GM12878 (cell line): ENCODE measurements around the gene TAGLN. TPM values are rescaled to one million over a fixed set of nuclear protein-coding genes. Genes with fewer than 3 reads are reported as not detected.

Experiments used
- ATAC-seq: fragments of 200-7000 bp; cut with Tn5 transposase; 3 replicates; pipeline ENCODE4 v1.9.1; 2020; ENCODE audit warnings: mild to moderate bottlenecking, moderate library complexity
- BruUV-seq: library from RNA; stranded (reverse); fragments of 400-500 nt; replicated peaks from 2 replicates; lab custom pipeline; 2021; lab: Mats Ljungman, UMichigan
- CTCF ChIA-PET: fragments of 300-600 bp; sonication (Branson Sonifier 250); formaldehyde crosslinking; extraction: SDS; loops from one replicate; lab custom pipeline; 2021; ENCODE audit warnings: inconsistent platforms; lab: Yijun Ruan, JAX
- POLR2A ChIA-PET: fragments of 350-600 bp; formaldehyde crosslinking; extraction: SDS; loops from one replicate; lab custom pipeline; 2021; ENCODE audit warnings: inconsistent platforms; lab: Charles Lee
- RAD21 ChIA-PET: fragments of 300-600 bp; sonication (Branson Sonifier 250); formaldehyde crosslinking; loops from one replicate; lab custom pipeline; 2023; ENCODE audit warnings: antibody characterized with exemption; ENCODE audit not compliant: unreplicated experiment; lab: Charles Lee
- SMC1A ChIA-PET: fragments of 300-600 bp; sonication (Branson Sonifier 250); formaldehyde crosslinking; loops from one replicate; lab custom pipeline; 2023; ENCODE audit not compliant: unreplicated experiment, uncharacterized antibody; lab: Charles Lee
- DNase-seq: peaks from one replicate; pipeline ENCODE4 v3.0.0-alpha.2; 2011; ENCODE audit warnings: low read depth, low spot score
- FAIRE-seq: peaks from 3 replicates; lab custom pipeline; 2011; peaks lifted over from hg19 to GRCh38; lab: Jason Lieb, UNC
- H2AFZ ChIP-seq: 2 replicates; pipeline ENCODE4 v1.6.0; 2011; ENCODE audit warnings: low read depth, low read length, control low read depth; ENCODE audit not compliant: control insufficient read depth
- H3K27ac ChIP-seq: 2 replicates; pipeline ENCODE4 v1.5.1; 2011; ENCODE audit warnings: control low read depth; ENCODE audit not compliant: control insufficient read depth, insufficient read depth
- H3K27me3 ChIP-seq, 2 experiments: replicated peaks in 1 of 2; 2 replicates each; pipeline versions ENCODE4 v1.6.0 to v1.6.1; 2011; ENCODE audit warnings: low read length in 1 of 2; ENCODE audit not compliant: control insufficient read depth in 2 of 2, insufficient read depth in 2 of 2
- H3K36me3 ChIP-seq, 2 experiments: 2 replicates each; pipeline ENCODE4 v1.5.1; 2011; ENCODE audit warnings: low read length in 1 of 2; ENCODE audit not compliant: control insufficient read depth in 2 of 2, insufficient read depth in 2 of 2
- H3K4me1 ChIP-seq: 2 replicates; pipeline ENCODE4 v1.6.1; 2011; ENCODE audit warnings: mild to moderate bottlenecking, low read length, moderate library complexity, mixed read lengths; ENCODE audit not compliant: control insufficient read depth, insufficient read depth
- H3K4me2 ChIP-seq: 2 replicates; pipeline ENCODE4 v1.6.0; 2011; ENCODE audit warnings: control low read depth; ENCODE audit not compliant: control insufficient read depth, insufficient read depth
- H3K4me3 ChIP-seq: fragments of 200-600 bp; sonication (generic); 2 replicates; pipeline ENCODE4 v1.5.1; 2016
- H3K79me2 ChIP-seq: 2 replicates; pipeline ENCODE4 v1.6.0; 2011; ENCODE audit warnings: low read length; ENCODE audit not compliant: control insufficient read depth, insufficient read depth
- H3K9ac ChIP-seq: 2 replicates; pipeline ENCODE4 v1.8.0; 2011; ENCODE audit warnings: low read length, control low read depth, mixed read lengths; ENCODE audit not compliant: control insufficient read depth, insufficient read depth
- H3K9me3 ChIP-seq: replicated peaks from 3 replicates; pipeline ENCODE4 v1.5.1; 2011; ENCODE audit warnings: mild to moderate bottlenecking, low read length; ENCODE audit not compliant: control insufficient read depth, insufficient read depth
- H4K20me1 ChIP-seq: 2 replicates; pipeline ENCODE4 v1.6.0; 2011; ENCODE audit not compliant: control insufficient read depth, insufficient read depth
- BCL11A ChIP-seq: IDR thresholded peaks from 2 replicates; pipeline ENCODE4 v1.6.1; 2011; ENCODE audit warnings: low read depth, low read length
- BHLHE40 ChIP-seq, 2 experiments: fragments of 450-650 bp in 1 of 2; IDR thresholded peaks; 2 replicates each; pipeline ENCODE4 v1.6.1; 2011 to 2017; ENCODE audit warnings: low read depth in 2 of 2, borderline replicate concordance in 1 of 2, improper control_type of control experiment in 1 of 2, low read length in 1 of 2, mild to moderate bottlenecking in 1 of 2
- CBX3 ChIP-seq: fragments of 200-600 bp; sonication (generic); IDR thresholded peaks from 2 replicates; pipeline ENCODE4 v1.6.1; 2016; ENCODE audit warnings: low read depth, borderline replicate concordance
- EGR1 ChIP-seq, 2 experiments: IDR thresholded peaks; 1 replicate in 1 of 2; 2 replicates in 1 of 2; pipeline ENCODE4 v1.6.1; 2011 to 2012; ENCODE audit warnings: low read depth in 2 of 2, low read length in 2 of 2, borderline replicate concordance in 1 of 2, mild to moderate bottlenecking in 1 of 2, moderate library complexity in 1 of 2
- ETV6 ChIP-seq, 2 experiments: fragments of 450-650 bp in 1 of 2; IDR thresholded peaks in 1 of 2; conservative IDR thresholded peaks in 1 of 2; 2 replicates each; pipeline ENCODE4 v1.6.1; 2014; ENCODE audit warnings: antibody characterized with exemption in 1 of 2, borderline replicate concordance in 1 of 2, low read depth in 1 of 2, mild to moderate bottlenecking in 1 of 2, moderate library complexity in 1 of 2
- GABPA ChIP-seq: IDR thresholded peaks from 2 replicates; pipeline ENCODE4 v1.6.1; 2014; ENCODE audit warnings: antibody characterized with exemption, low read depth, mild to moderate bottlenecking, inconsistent platforms
- KDM1A ChIP-seq: fragments of 200-600 bp; sonication (generic); IDR thresholded peaks from 2 replicates; pipeline ENCODE4 v1.6.1; 2016; ENCODE audit warnings: borderline replicate concordance
- MTA3 ChIP-seq: IDR thresholded peaks from 2 replicates; pipeline ENCODE4 v1.6.1; 2012; ENCODE audit warnings: low read length, inconsistent platforms, borderline replicate concordance
- NFXL1 ChIP-seq: fragments of 450-650 bp; IDR thresholded peaks from 2 replicates; pipeline ENCODE4 v1.6.1; 2017; ENCODE audit warnings: antibody characterized with exemption, mild to moderate bottlenecking, borderline replicate concordance
- NFYA ChIP-seq: IDR thresholded peaks from 2 replicates; pipeline ENCODE4 v1.6.1; 2011; ENCODE audit warnings: low read depth, mild to moderate bottlenecking, low read length, improper control_type of control experiment, borderline replicate concordance
- PAX5 ChIP-seq: IDR thresholded peaks from 2 replicates; pipeline ENCODE4 v1.6.1; 2011; ENCODE audit warnings: low read depth, low read length, borderline replicate concordance
- RB1 ChIP-seq: fragments of 450-650 bp; formaldehyde crosslinking; IDR thresholded peaks from 2 replicates; pipeline ENCODE4 v1.6.1; 2017; ENCODE audit warnings: mild to moderate bottlenecking, borderline replicate concordance
- TCF3 ChIP-seq: IDR thresholded peaks from 2 replicates; pipeline ENCODE4 v1.6.1; 2012; ENCODE audit warnings: low read depth, mild to moderate bottlenecking, low read length, borderline replicate concordance; ENCODE audit not compliant: insufficient read depth
- WGBS: methylation state at CpG from one replicate; pipeline ENCODE4 v1.1.6; 2016; ENCODE audit warnings: low lambda C conversion rate; ENCODE audit not compliant: insufficient replicate concordance, insufficient coverage; ENCODE audit errors: missing lambda C conversion rate; 5-methylcytosine and 5-hydroxymethylcytosine counted together
- in situ Hi-C: fragments of 300-500 bp; cut with MboI; formaldehyde crosslinking; loops from 9 replicates; pipeline ENCODE4 v1.14.3; 2018; ENCODE audit warnings: mixed read lengths
- intact Hi-C: fragments of 100-400 bp; cut with micrococcal nuclease; formaldehyde crosslinking; loops from one replicate; pipeline ENCODE4 v1.14.2; 2022; ENCODE audit not compliant: unreplicated experiment
- polyA plus RNA-seq, 11 experiments: library from polyadenylated mRNA; depleted of rRNA in 4 of 11; unstranded in 6 of 11; stranded (reverse) in 5 of 11; fragments of >200 nt; fragmentation: Nextera tagmentation in 4 of 11; fragmentation: Illumina TruSeq in 1 of 11; extraction: Ambion mirVana in 4 of 11; extraction: Trizol in 1 of 11; gene quantifications; 1 replicate in 1 of 11; 2 replicates in 10 of 11; pipeline versions ENCODE4 v1.2.1 to v1.2.3, GENCODE V29; 2011 to 2016; ENCODE audit warnings: inconsistent platforms in 2 of 11, missing spikeins in 2 of 11, low read depth in 1 of 11
- total RNA-seq, 4 experiments: library from RNA; depleted of rRNA in 3 of 4; stranded (reverse); fragments of >200 nt in 3 of 4; fragmentation: Illumina TruSeq in 1 of 4; extraction: Trizol in 1 of 4; gene quantifications; 2 replicates each; pipeline versions ENCODE4 v1.2.1 to v1.2.3, GENCODE V29; 2013 to 2021
- TF ChIP-seq, protein P1 (sequence below): fragments of 450-650 bp; IDR thresholded peaks from 2 replicates; pipeline ENCODE4 v1.6.1; 2016; ENCODE audit warnings: mild to moderate bottlenecking
- TF ChIP-seq, protein P2 (sequence below): fragments of 450-650 bp; conservative IDR thresholded peaks from 2 replicates; pipeline ENCODE4 v1.6.1; 2017; ENCODE audit warnings: mild to moderate bottlenecking, moderate library complexity
- TF ChIP-seq, protein P3 (sequence below): IDR thresholded peaks from 2 replicates; pipeline ENCODE4 v1.6.1; 2012; ENCODE audit warnings: low read depth, low read length, improper control_type of control experiment

Gene TAGLN
- total and polyA plus RNA-seq, 10 of the 15 experiments (the other 5 are each of a cell fraction or from before 2014, with no cell fraction given): 0.26 to 4.6 (median 1.7) TPM

DNA sequence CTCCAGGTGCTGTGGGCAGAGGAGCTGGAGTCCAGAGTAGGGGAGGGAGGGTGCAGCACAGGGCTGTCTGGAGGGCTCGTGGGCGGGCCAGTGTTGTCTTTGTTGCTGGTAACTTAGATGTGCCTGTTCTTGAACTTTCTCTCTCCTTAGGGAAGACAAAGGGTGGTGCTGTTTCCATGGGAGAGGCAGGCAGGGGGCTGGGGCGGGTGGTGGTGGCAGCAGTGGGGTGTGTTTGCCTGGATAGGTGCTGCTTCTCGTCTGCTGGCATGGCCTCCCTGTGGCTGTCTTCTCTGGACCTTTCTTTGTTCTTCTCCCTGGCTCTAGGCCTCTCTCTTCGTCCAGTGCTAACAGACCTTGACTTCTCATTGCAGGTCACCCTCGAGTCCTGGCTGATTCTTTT lies 12.2 kb upstream of the TAGLN start:
- Histone ChIP-seq H3K36me3 (peaks cover 8 to 10% of the 10 kb centered on the region in 2 experiments), H3K4me2 (no peak overlapping the region), H3K4me3 (no peak overlapping the region), H3K4me1 (peaks cover 36% of the 10 kb centered on the region), H3K27ac (no peak overlapping the region), H3K79me2 (no peaks in the 10 kb centered on the region), H3K27me3 (no peaks in the 10 kb centered on the region), H4K20me1 (no peaks in the 10 kb centered on the region), H2AFZ (no peak overlapping the region), H3K9ac (no peak overlapping the region), H3K9me3 (no peaks in the 10 kb centered on the region)
- no peak for DNase-seq
- ATAC-seq: no peak
- SMC1A ChIA-PET: no interaction called here
- POLR2A ChIA-PET: no interaction called here
- no TSS peak for BruUV-seq
- RAD21 ChIA-PET: no interaction called here
- in situ Hi-C loops (no loop called here), intact Hi-C loops (no loop called here)
- no peak for TF ChIP-seq NFXL1
- TF ChIP-seq, protein P1, sequence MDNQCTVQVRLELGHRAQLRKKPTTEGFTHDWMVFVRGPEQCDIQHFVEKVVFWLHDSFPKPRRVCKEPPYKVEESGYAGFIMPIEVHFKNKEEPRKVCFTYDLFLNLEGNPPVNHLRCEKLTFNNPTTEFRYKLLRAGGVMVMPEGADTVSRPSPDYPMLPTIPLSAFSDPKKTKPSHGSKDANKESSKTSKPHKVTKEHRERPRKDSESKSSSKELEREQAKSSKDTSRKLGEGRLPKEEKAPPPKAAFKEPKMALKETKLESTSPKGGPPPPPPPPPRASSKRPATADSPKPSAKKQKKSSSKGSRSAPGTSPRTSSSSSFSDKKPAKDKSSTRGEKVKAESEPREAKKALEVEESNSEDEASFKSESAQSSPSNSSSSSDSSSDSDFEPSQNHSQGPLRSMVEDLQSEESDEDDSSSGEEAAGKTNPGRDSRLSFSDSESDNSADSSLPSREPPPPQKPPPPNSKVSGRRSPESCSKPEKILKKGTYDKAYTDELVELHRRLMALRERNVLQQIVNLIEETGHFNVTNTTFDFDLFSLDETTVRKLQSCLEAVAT: no peak
- no peak for TF ChIP-seq KDM1A
- no peak for TF ChIP-seq BCL11A
- TF ChIP-seq GABPA: no peak
- no peak for TF ChIP-seq MTA3
- TF ChIP-seq EGR1 (IDR thresholded peaks at IDR 0.05; ENCODE audit: borderline replicate concordance in 1 of 2, low read depth in 2 of 2, low read length in 2 of 2): no peak
- TF ChIP-seq, protein P2, sequence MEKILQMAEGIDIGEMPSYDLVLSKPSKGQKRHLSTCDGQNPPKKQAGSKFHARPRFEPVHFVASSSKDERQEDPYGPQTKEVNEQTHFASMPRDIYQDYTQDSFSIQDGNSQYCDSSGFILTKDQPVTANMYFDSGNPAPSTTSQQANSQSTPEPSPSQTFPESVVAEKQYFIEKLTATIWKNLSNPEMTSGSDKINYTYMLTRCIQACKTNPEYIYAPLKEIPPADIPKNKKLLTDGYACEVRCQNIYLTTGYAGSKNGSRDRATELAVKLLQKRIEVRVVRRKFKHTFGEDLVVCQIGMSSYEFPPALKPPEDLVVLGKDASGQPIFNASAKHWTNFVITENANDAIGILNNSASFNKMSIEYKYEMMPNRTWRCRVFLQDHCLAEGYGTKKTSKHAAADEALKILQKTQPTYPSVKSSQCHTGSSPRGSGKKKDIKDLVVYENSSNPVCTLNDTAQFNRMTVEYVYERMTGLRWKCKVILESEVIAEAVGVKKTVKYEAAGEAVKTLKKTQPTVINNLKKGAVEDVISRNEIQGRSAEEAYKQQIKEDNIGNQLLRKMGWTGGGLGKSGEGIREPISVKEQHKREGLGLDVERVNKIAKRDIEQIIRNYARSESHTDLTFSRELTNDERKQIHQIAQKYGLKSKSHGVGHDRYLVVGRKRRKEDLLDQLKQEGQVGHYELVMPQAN: no peak
- no peak for TF ChIP-seq TCF3
- no peak for TF ChIP-seq CBX3
- TF ChIP-seq RB1: no peak
- no peak for TF ChIP-seq NFYA
- TF ChIP-seq BHLHE40 (IDR thresholded peaks at IDR 0.05; ENCODE audit: borderline replicate concordance in 1 of 2, low read depth in 2 of 2, low read length in 1 of 2): no peak
- no peak for TF ChIP-seq PAX5
- no peak for TF ChIP-seq ETV6 (conservative IDR thresholded peaks at IDR 0.05 in 1 of 2, IDR thresholded peaks at IDR 0.05 in 1 of 2; ENCODE audit: borderline replicate concordance in 1 of 2, low read depth in 1 of 2)
- TF ChIP-seq, protein P3, sequence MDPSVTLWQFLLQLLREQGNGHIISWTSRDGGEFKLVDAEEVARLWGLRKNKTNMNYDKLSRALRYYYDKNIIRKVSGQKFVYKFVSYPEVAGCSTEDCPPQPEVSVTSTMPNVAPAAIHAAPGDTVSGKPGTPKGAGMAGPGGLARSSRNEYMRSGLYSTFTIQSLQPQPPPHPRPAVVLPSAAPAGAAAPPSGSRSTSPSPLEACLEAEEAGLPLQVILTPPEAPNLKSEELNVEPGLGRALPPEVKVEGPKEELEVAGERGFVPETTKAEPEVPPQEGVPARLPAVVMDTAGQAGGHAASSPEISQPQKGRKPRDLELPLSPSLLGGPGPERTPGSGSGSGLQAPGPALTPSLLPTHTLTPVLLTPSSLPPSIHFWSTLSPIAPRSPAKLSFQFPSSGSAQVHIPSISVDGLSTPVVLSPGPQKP: no peak
- no peak for FAIRE-seq
- CTCF ChIA-PET: no interaction called here
- 60% methylated on average over 6 of the region's 6 CpGs for WGBS
